ENCODE data around the gene RPL9.
"Not testable (repeated sequence)": the region's sequence is repeated elsewhere in the genome, so short reads cannot be mapped to it uniquely, and the experiment has no call there.

Gene RPL9

GRCh38 chr4:39458505-39459300 is at the start of gene RPL9, which contains the start of gene LIAS:
Gene RPL9, minus strand, starts transcription at chr4:39458922. Its CDS starts 483 bp downstream, at chr4:39458439.
Gene LIAS, plus strand, starts transcription at chr4:39459056. Its CDS starts 62 bp downstream, at chr4:39459118.
- peak; percentile 98 for DNase-seq (ENCODE audit: low spot score)
- H3K27ac ChIP-seq = peak within 1 kb of the TSS; percentile 92
- no peak for TF ChIP-seq CTCF (conservative IDR thresholded peaks at IDR 0.05; ENCODE audit: low read depth)
- CTCF ChIA-PET = no interaction called here
- POLR2A ChIA-PET (ENCODE audit: low non-redundant PET) = interaction anchor here (0.5 to 0.6 kb wide), 2 partner anchors 54 to 255 kb away, joined by 4 to 5 read pairs; no protein-coding TSS in a partner anchor

- no peak for TF ChIP-seq CTCF (conservative IDR thresholded peaks at IDR 0.05; ENCODE audit: low read depth)
- ChIA-PET CTCF (interaction anchor here (0.6 kb wide), 1 partner anchor 20 kb away, joined by 3 read pairs; no protein-coding TSS in a partner anchor), POLR2A (ENCODE audit: low non-redundant PET) (no interaction called here)
- H3K27ac ChIP-seq = no peak overlapping the region
- no peak for DNase-seq (ENCODE audit: low spot score)
Observed at GRCh38 chr4:39505581-39505980, 46.9 kb upstream of the RPL9 start.

- CTCF ChIA-PET = no interaction called here
- no peak for TF ChIP-seq CTCF (conservative IDR thresholded peaks at IDR 0.05; ENCODE audit: low read depth)
- no peak overlapping the region for H3K27ac ChIP-seq
- POLR2A ChIA-PET (ENCODE audit: low non-redundant PET) = no interaction called here
- DNase-seq (ENCODE audit: low spot score) = no peak
Observed at GRCh38 chr4:39504538-39504937, 45.8 kb upstream of the RPL9 start.

- POLR2A ChIA-PET (ENCODE audit: low non-redundant PET); H3K27ac ChIP-seq; DNase-seq (ENCODE audit: low spot score): not testable (repeated sequence)
- CTCF ChIA-PET = interaction anchor here (0.6 kb wide), 1 partner anchor 60 kb away, joined by 3 read pairs; no protein-coding TSS in a partner anchor
Observed at GRCh38 chr4:39502664-39503035, 43.9 kb upstream of the RPL9 start.

- DNase-seq (ENCODE audit: low spot score) = peak; percentile 19
- no peak for TF ChIP-seq CTCF (conservative IDR thresholded peaks at IDR 0.05; ENCODE audit: low read depth)
- POLR2A ChIA-PET (ENCODE audit: low non-redundant PET) = no interaction called here
- CTCF ChIA-PET = no interaction called here
- no peak overlapping the region for H3K27ac ChIP-seq
Observed at GRCh38 chr4:39502019-39502663, 43.4 kb upstream of the RPL9 start.

- CTCF ChIA-PET = no interaction called here
Observed at GRCh38 chr4:39498727-39499020, 40.0 kb upstream of the RPL9 start.

More at GRCh38 chr4:39498727-39499020, 40.0 kb upstream of the RPL9 start:
- POLR2A ChIA-PET (ENCODE audit: low non-redundant PET) = no interaction called here
- H3K27ac ChIP-seq = no peak overlapping the region
- DNase-seq (ENCODE audit: low spot score) = no peak
- no peak for TF ChIP-seq CTCF (conservative IDR thresholded peaks at IDR 0.05; ENCODE audit: low read depth)

Measured in RWPE1 (cell line).